ENCODE measurements around the gene STEAP2.

STEAP2 gene

DNA sequence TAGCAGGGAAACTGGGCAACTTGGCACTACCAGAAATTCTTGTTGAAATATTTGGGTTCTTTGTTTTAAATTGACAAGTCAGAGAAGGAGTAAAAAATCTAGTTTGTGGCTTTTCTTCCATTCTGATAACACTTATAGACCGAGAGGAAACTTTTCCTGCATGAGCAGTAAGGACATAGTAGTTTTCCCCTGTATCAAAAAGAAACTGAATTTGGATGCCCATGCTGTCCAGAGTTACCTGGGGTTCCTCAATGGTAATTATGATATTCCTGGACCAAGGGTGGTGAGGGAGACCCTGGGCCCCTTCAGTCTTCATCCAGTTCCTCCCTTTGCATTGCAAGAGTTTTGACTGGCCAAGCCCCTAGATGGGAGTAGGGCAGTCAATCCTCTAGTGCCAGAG, 19.9 kb upstream of the STEAP2 start:
- H3K9me3 ChIP-seq (ENCODE audit: insufficient read depth, low read length), result peaks cover 39% of the 10 kb centered on the region; the same call in 1 of the 2 replicates
- no peak overlapping the region for H3K27ac ChIP-seq (ENCODE audit: low read length)
- H3K79me2 ChIP-seq (ENCODE audit: low read length), result no peaks in the 10 kb centered on the region
- H3K27me3 ChIP-seq (ENCODE audit: low read depth, low read length), result no peaks in the 10 kb centered on the region
- no peak overlapping the region for H3K4me3 ChIP-seq (ENCODE audit: low read length)
- peaks cover 19% of the 10 kb centered on the region for H3K4me1 ChIP-seq (ENCODE audit: low read length)
- H4K20me1 ChIP-seq (ENCODE audit: insufficient read depth, low read length), result no peaks in the 10 kb centered on the region
- no peak for TF ChIP-seq EZH2phosphoT487 (IDR thresholded peaks at IDR 0.05; ENCODE audit: low read depth)
- TF ChIP-seq, protein P1, sequence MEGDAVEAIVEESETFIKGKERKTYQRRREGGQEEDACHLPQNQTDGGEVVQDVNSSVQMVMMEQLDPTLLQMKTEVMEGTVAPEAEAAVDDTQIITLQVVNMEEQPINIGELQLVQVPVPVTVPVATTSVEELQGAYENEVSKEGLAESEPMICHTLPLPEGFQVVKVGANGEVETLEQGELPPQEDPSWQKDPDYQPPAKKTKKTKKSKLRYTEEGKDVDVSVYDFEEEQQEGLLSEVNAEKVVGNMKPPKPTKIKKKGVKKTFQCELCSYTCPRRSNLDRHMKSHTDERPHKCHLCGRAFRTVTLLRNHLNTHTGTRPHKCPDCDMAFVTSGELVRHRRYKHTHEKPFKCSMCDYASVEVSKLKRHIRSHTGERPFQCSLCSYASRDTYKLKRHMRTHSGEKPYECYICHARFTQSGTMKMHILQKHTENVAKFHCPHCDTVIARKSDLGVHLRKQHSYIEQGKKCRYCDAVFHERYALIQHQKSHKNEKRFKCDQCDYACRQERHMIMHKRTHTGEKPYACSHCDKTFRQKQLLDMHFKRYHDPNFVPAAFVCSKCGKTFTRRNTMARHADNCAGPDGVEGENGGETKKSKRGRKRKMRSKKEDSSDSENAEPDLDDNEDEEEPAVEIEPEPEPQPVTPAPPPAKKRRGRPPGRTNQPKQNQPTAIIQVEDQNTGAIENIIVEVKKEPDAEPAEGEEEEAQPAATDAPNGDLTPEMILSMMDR (IDR thresholded peaks at IDR 0.05; ENCODE audit: low read depth, low read length), result no peak
- peaks cover 19% of the 10 kb centered on the region for H3K36me3 ChIP-seq (replicated peaks; ENCODE audit: low read depth, low read length)
- no peak overlapping the region for H3K9ac ChIP-seq (ENCODE audit: low read length)
- no peak overlapping the region for H3K4me2 ChIP-seq (ENCODE audit: low read length)
- H2AFZ ChIP-seq (ENCODE audit: low read depth, low read length), result no peak overlapping the region

DNA sequence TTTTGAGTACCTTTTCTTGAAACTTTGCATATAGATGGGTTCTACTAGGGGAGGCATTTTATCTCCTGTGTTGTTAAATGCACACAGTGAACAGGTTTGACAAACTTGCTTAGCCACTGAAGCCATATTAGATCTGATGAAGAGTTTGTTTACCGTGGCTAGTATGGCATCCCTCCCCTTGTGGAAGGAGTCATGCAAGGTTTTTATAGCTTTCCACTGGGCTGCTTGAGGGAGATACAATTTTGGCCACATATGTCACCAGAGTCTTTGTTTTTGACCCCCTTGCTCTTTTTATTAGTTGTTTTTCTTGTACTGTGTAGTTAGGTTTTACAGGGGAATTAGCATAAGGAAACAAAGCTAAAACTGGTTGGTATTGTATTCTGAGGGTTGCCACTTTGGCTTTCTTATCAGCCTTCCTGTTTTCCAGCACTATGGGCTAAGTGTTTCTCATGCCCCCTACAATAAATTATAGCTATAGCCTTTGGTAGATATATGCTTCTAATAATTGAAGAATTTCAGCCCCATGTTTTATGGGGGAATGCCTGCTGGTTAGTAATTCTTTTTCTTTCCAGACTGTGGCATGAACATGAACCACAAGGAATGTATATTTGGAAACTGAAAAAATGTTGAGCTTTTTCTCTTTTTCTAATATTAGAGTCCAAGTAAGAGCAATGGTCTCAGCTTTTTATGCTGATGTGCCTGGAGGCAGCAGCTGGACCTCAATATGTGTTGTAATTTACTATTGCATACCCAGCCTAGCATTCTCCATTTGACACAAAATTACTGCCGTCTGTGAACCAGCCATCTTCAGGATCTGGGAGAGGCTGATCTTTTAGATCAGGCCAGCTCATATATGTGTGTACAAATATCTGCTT, 18.4 kb upstream of the STEAP2 start:
- H3K27me3 ChIP-seq (ENCODE audit: low read depth, low read length), result no peaks in the 10 kb centered on the region
- H2AFZ ChIP-seq (ENCODE audit: low read depth, low read length), result no peak overlapping the region
- no peak overlapping the region for H3K27ac ChIP-seq (ENCODE audit: low read length)
- peaks cover 8% of the 10 kb centered on the region for H3K4me1 ChIP-seq (ENCODE audit: low read length)
- peaks cover 39% of the 10 kb centered on the region; the same call in 1 of the 2 replicates for H3K9me3 ChIP-seq (ENCODE audit: insufficient read depth, low read length)
- no peak overlapping the region for H3K4me3 ChIP-seq (ENCODE audit: low read length)
- no peak overlapping the region for H3K9ac ChIP-seq (ENCODE audit: low read length)
- TF ChIP-seq, protein P1 (IDR thresholded peaks at IDR 0.05; ENCODE audit: low read depth, low read length), result no peak
- no peak for TF ChIP-seq EZH2phosphoT487 (IDR thresholded peaks at IDR 0.05; ENCODE audit: low read depth)
- H3K36me3 ChIP-seq (replicated peaks; ENCODE audit: low read depth, low read length), result peaks cover 23% of the 10 kb centered on the region
- no peaks in the 10 kb centered on the region for H4K20me1 ChIP-seq (ENCODE audit: insufficient read depth, low read length)
- H3K79me2 ChIP-seq (ENCODE audit: low read length), result no peaks in the 10 kb centered on the region
- H3K4me2 ChIP-seq (ENCODE audit: low read length), result no peak overlapping the region

DNA sequence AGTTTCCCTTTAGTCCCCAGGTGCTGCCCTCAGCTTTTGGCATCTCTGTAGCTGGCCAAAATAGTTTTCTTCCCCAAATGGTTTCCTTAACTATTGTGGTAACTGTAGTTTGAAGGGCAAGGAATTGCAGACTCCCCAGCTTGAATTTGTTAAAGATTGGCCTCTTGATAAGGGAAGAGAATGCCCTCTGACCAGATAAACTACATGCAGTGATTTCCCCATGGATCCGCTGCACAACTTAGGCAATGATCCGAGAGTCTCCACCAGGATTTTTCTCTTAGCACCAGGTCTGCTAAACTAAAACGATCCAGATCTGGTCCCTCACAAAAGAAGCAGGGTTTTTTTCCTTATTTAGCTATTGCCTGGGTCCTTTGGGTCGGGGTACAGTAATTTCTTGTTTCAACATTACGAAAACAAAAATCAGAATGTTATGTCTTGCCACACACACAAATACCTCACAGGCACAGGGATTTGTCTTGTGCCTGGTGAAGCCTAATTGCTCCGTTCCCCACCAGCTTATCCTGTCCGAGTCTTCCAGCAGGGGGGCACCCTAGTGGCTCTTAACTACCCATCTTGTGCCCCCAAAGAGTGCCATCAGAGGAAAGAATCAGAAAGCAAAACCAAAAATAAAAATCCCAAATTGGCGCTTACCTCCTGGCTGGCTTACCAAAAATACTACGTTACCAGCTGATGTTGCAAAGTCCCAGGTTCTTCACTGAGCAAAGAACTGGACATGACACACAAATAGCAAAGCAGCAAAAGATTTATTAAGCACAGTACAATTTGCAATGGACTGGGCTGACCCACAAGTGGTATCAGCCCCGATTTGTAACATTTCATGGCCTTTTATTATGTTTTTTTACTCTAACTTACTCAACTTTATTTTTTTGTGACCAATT, 16.4 kb upstream of the STEAP2 start:
- Histone ChIP-seq H3K4me2 (ENCODE audit: low read length) (no peak overlapping the region), H3K4me3 (ENCODE audit: low read length) (no peak overlapping the region), H3K9ac (ENCODE audit: low read length) (no peak overlapping the region), H3K9me3 (ENCODE audit: insufficient read depth, low read length) (peaks cover 24% of the 10 kb centered on the region; the same call in 1 of the 2 replicates), H3K4me1 (ENCODE audit: low read length) (peaks cover 8% of the 10 kb centered on the region), H3K27me3 (ENCODE audit: low read depth, low read length) (no peaks in the 10 kb centered on the region), H2AFZ (ENCODE audit: low read depth, low read length) (no peak overlapping the region), H3K79me2 (ENCODE audit: low read length) (no peaks in the 10 kb centered on the region), H3K27ac (ENCODE audit: low read length) (no peak overlapping the region), H3K36me3 (replicated peaks; ENCODE audit: low read depth, low read length) (peaks cover 14% of the 10 kb centered on the region), H4K20me1 (ENCODE audit: insufficient read depth, low read length) (no peaks in the 10 kb centered on the region)
- TF ChIP-seq, protein P1 (IDR thresholded peaks at IDR 0.05; ENCODE audit: low read depth, low read length), result no peak
- no peak for TF ChIP-seq EZH2phosphoT487 (IDR thresholded peaks at IDR 0.05; ENCODE audit: low read depth)

Data from OCI-LY3 (cell line).